Naive thymus-derived CD4-positive, alpha-beta T cell (primary cell): ENCODE results near the gene TMEM242. TPM values are rescaled to one million over a fixed set of nuclear protein-coding genes. Genes with fewer than 3 reads are reported as not detected.

ENCODE experiments used
- ATAC-seq: fragments of 150-1000 bp; cut with Tn5 transposase; 2 replicates; pipeline ENCODE4 v1.10.0; 2021; ENCODE audit warnings: mild to moderate bottlenecking, moderate library complexity
- CTCF ChIA-PET: fragments of 350-600 bp; sonication (Branson Sonifier 250); formaldehyde crosslinking; loops from one replicate; lab custom pipeline; 2021; ENCODE audit warnings: antibody characterized with exemption; lab: Charles Lee
- POLR2A ChIA-PET: fragments of 350-600 bp; sonication (Branson Sonifier 250); formaldehyde crosslinking; loops from one replicate; lab custom pipeline; 2021; ENCODE audit warnings: antibody characterized with exemption, inconsistent platforms; lab: Charles Lee
- DNase-seq, 9 donors: peaks; one replicate each; pipeline versions ENCODE4 v3.0.0 to v3.0.0-alpha.2; 2020 to 2022; ENCODE audit warnings: mixed read lengths in 1 of 9
- H3K27ac ChIP-seq: one replicate; pipeline ENCODE4 v1.7.0; 2013; ENCODE audit warnings: mild to moderate bottlenecking, low read depth, low read length, moderate library complexity
- H3K27me3 ChIP-seq, 2 donors: one replicate each; pipeline ENCODE4 v1.7.0; 2013; ENCODE audit warnings: low read length in 2 of 2, mild to moderate bottlenecking in 2 of 2, moderate library complexity in 2 of 2; ENCODE audit not compliant: control insufficient read depth in 2 of 2, insufficient read depth in 2 of 2
- H3K36me3 ChIP-seq, 3 experiments: 1 replicate in 2 of 3; 2 replicates in 1 of 3; pipeline ENCODE4 v1.7.0; 2013; ENCODE audit warnings: low read length in 3 of 3, mild to moderate bottlenecking in 3 of 3, moderate library complexity in 1 of 3; ENCODE audit not compliant: insufficient read depth in 3 of 3, control insufficient read depth in 2 of 3
- H3K4me1 ChIP-seq, 2 donors: one replicate each; pipeline ENCODE4 v1.7.0; 2013; ENCODE audit warnings: low read length in 2 of 2, mild to moderate bottlenecking in 2 of 2, moderate library complexity in 1 of 2; ENCODE audit not compliant: control insufficient read depth in 2 of 2, insufficient read depth in 2 of 2
- H3K4me3 ChIP-seq: 2 replicates; pipeline ENCODE4 v1.7.0; 2013; ENCODE audit warnings: mild to moderate bottlenecking, low read length
- H3K9me3 ChIP-seq, 3 experiments: 1 replicate in 2 of 3; 2 replicates in 1 of 3; pipeline ENCODE4 v1.7.0; 2013; ENCODE audit warnings: low read length in 3 of 3; ENCODE audit not compliant: control insufficient read depth in 2 of 3
- H3K27ac Mint-ChIP-seq, 9 donors: one replicate each; pipeline ENCODE4 v1.8.0; 2020 to 2022; ENCODE audit warnings: mixed read lengths in 9 of 9, mild to moderate bottlenecking in 8 of 9, moderate library complexity in 5 of 9, inconsistent platforms in 2 of 9
- H3K27me3 Mint-ChIP-seq, 5 donors: one replicate each; pipeline ENCODE4 v1.8.0; 2021 to 2022; ENCODE audit warnings: mixed read lengths in 5 of 5, mild to moderate bottlenecking in 1 of 5
- H3K36me3 Mint-ChIP-seq, 5 donors: one replicate each; pipeline ENCODE4 v1.8.0; 2020 to 2022; ENCODE audit warnings: mixed read lengths in 5 of 5, mild to moderate bottlenecking in 3 of 5, inconsistent platforms in 1 of 5
- H3K4me1 Mint-ChIP-seq, 7 donors: one replicate each; pipeline ENCODE4 v1.8.0; 2020 to 2022; ENCODE audit warnings: mixed read lengths in 7 of 7, mild to moderate bottlenecking in 3 of 7, inconsistent platforms in 1 of 7
- H3K4me3 Mint-ChIP-seq, 10 donors: one replicate each; pipeline ENCODE4 v1.8.0; 2020 to 2022; ENCODE audit warnings: mild to moderate bottlenecking in 10 of 10, mixed read lengths in 10 of 10, moderate library complexity in 6 of 10, inconsistent platforms in 2 of 10
- H3K9me3 Mint-ChIP-seq, 11 donors: one replicate each; pipeline ENCODE4 v1.8.0; 2020 to 2022; ENCODE audit warnings: mixed read lengths in 11 of 11, mild to moderate bottlenecking in 4 of 11, inconsistent platforms in 1 of 11, moderate library complexity in 1 of 11
- intact Hi-C, 2 donors: fragments of 100-400 bp; cut with micrococcal nuclease; formaldehyde crosslinking; loops; one replicate each; pipeline ENCODE4 v1.15.1; 2023
- polyA plus RNA-seq, 2 donors: library from polyadenylated mRNA; unstranded; fragments of 300-500 nt; fragmentation: Illumina TruSeq; gene quantifications; one replicate each; pipeline ENCODE4 v1.2.3, GENCODE V29; 2021
- total RNA-seq, 6 experiments: library from RNA in 5 of 6; stranded (reverse) in 5 of 6; gene quantifications; 1 replicate in 5 of 6; 2 replicates in 1 of 6; pipeline ENCODE4 v1.2.3 and lab custom pipeline; 2021 to 2026

The TMEM242 gene
- total and polyA plus RNA-seq, 7 experiments from 2014 or later, result 6.6 to 15.6 (median 12.8) TPM

- H3K9me3 ChIP-seq, result no peaks in the 10 kb centered on the region
- no peak overlapping the region for H3K27ac ChIP-seq
- DNase-seq (no peak), ATAC-seq (peak; percentile 15)
- no peak overlapping the region for H3K27ac Mint-ChIP-seq
- no peaks in the 10 kb centered on the region for H3K4me1 ChIP-seq
- intact Hi-C loops, result no loop called here
- H3K36me3 ChIP-seq, result no peaks in the 10 kb centered on the region
- CTCF ChIA-PET, result interaction anchor here (0.6 kb wide), 1 partner anchor 1918 kb away, joined by 3 read pairs; no protein-coding TSS in a partner anchor
- H3K27me3 ChIP-seq, result no peaks in the 10 kb centered on the region
- no peak overlapping the region for H3K4me3 Mint-ChIP-seq
- H3K36me3 Mint-ChIP-seq, result peaks cover 0 to 6% (median 0%) of the 10 kb centered on the region in 5 donors
- H3K4me3 ChIP-seq, result no peak overlapping the region
- peaks cover 0 to 5% (median 0%) of the 10 kb centered on the region in 5 donors for H3K27me3 Mint-ChIP-seq
- POLR2A ChIA-PET, result interaction anchor here (0.6 kb wide), 1 partner anchor 1335 kb away, joined by 3 read pairs; no protein-coding TSS in a partner anchor
- peaks cover 0 to 2% (median 0%) of the 10 kb centered on the region in 7 donors for H3K4me1 Mint-ChIP-seq
- peaks cover 0 to 11% (median 2%) of the 10 kb centered on the region in 11 donors for H3K9me3 Mint-ChIP-seq
Measured at GRCh38 chr6:157266274-157267101, 56.8 kb downstream of the TMEM242 start.

GRCh38 chr6:157265635-157266034, 57.7 kb downstream of the TMEM242 start:
- Histone ChIP-seq H3K27ac (no peak overlapping the region), H3K36me3 (no peaks in the 10 kb centered on the region), H3K27me3 (no peaks in the 10 kb centered on the region), H3K9me3 (no peaks in the 10 kb centered on the region), H3K4me3 (no peak overlapping the region), H3K4me1 (no peaks in the 10 kb centered on the region)
- no peak for ATAC-seq
- DNase-seq, result no peak
- Mint-ChIP-seq H3K36me3 (peaks cover 0 to 5% (median 0%) of the 10 kb centered on the region in 5 donors), H3K27ac (no peak overlapping the region), H3K9me3 (peaks cover 0 to 9% (median 2%) of the 10 kb centered on the region in 11 donors), H3K4me1 (peaks cover 0 to 2% (median 0%) of the 10 kb centered on the region in 7 donors), H3K4me3 (no peak overlapping the region), H3K27me3 (peaks cover 0 to 5% (median 0%) of the 10 kb centered on the region in 5 donors)
- ChIA-PET POLR2A (no interaction called here), CTCF (interaction anchor here (0.6 kb wide), 1 partner anchor 1917 kb away, joined by 3 read pairs; no protein-coding TSS in a partner anchor)
- intact Hi-C loops, result no loop called here

GRCh38 chr6:157265186-157265585, 58.1 kb downstream of the TMEM242 start:
- POLR2A ChIA-PET, result no interaction called here

GRCh38 chr6:157264701-157265100, 58.6 kb downstream of the TMEM242 start:
- ChIA-PET POLR2A (no interaction called here), CTCF (interaction anchor here (0.6 kb wide), 1 partner anchor 76 kb away, joined by 3 read pairs; no protein-coding TSS in a partner anchor)
- Mint-ChIP-seq H3K4me3 (no peak overlapping the region), H3K27me3 (peaks cover 0 to 6% (median 0%) of the 10 kb centered on the region in 5 donors), H3K36me3 (no peaks in the 10 kb centered on the region), H3K4me1 (peaks cover 0 to 5% (median 2%) of the 10 kb centered on the region in 7 donors), H3K27ac (no peak overlapping the region), H3K9me3 (peaks cover 0 to under 1% (median 0%) of the 10 kb centered on the region in 11 donors)
- Histone ChIP-seq H3K27ac (no peak overlapping the region), H3K27me3 (no peaks in the 10 kb centered on the region), H3K9me3 (no peaks in the 10 kb centered on the region), H3K4me3 (no peak overlapping the region), H3K36me3 (no peaks in the 10 kb centered on the region), H3K4me1 (peaks cover 0 to 7% of the 10 kb centered on the region in 2 donors)
- no peak for DNase-seq
- intact Hi-C loops, result no loop called here
- no peak for ATAC-seq

More at GRCh38 chr6:157265186-157265585, 58.1 kb downstream of the TMEM242 start:
- no peak for DNase-seq
- peaks cover 0 to 6% (median 0%) of the 10 kb centered on the region in 5 donors for H3K27me3 Mint-ChIP-seq
- no peak overlapping the region for H3K27ac ChIP-seq
- H3K4me1 ChIP-seq, result peaks cover 0 to 2% of the 10 kb centered on the region in 2 donors
- H3K9me3 Mint-ChIP-seq, result peaks cover 0 to 5% (median 0%) of the 10 kb centered on the region in 11 donors
- CTCF ChIA-PET, result no interaction called here
- H3K9me3 ChIP-seq, result no peaks in the 10 kb centered on the region
- H3K36me3 Mint-ChIP-seq, result peaks cover 0 to under 1% (median 0%) of the 10 kb centered on the region in 5 donors
- no peak overlapping the region for H3K27ac Mint-ChIP-seq
- no peak overlapping the region for H3K4me3 Mint-ChIP-seq
- H3K36me3 ChIP-seq, result no peaks in the 10 kb centered on the region
- intact Hi-C loops, result no loop called here
- ATAC-seq, result no peak
- peaks cover 0 to 2% (median 0%) of the 10 kb centered on the region in 7 donors for H3K4me1 Mint-ChIP-seq
- no peak overlapping the region for H3K4me3 ChIP-seq
- no peaks in the 10 kb centered on the region for H3K27me3 ChIP-seq

GRCh38 chr6:157263881-157264397, 59.4 kb downstream of the TMEM242 start:
- Mint-ChIP-seq H3K4me3 (no peak overlapping the region), H3K27me3 (peaks cover 0 to 6% (median 0%) of the 10 kb centered on the region in 5 donors), H3K9me3 (no peaks in the 10 kb centered on the region), H3K36me3 (no peaks in the 10 kb centered on the region), H3K4me1 (peaks cover 0 to 8% (median 7%) of the 10 kb centered on the region in 7 donors), H3K27ac (no peak overlapping the region)
- no peaks in the 10 kb centered on the region for H3K27me3 ChIP-seq
- no peaks in the 10 kb centered on the region for H3K36me3 ChIP-seq
- intact Hi-C loops, result no loop called here
- no peak overlapping the region for H3K27ac ChIP-seq
- no peak for ATAC-seq
- H3K9me3 ChIP-seq, result no peaks in the 10 kb centered on the region
- DNase-seq, result no peak
- peaks cover 0 to 13% of the 10 kb centered on the region in 2 donors for H3K4me1 ChIP-seq
- CTCF ChIA-PET, result interaction anchor here (0.6 kb wide), 1 partner anchor 76 kb away, joined by 3 read pairs; no protein-coding TSS in a partner anchor
- POLR2A ChIA-PET, result no interaction called here
- H3K4me3 ChIP-seq, result no peak overlapping the region

GRCh38 chr6:157263146-157263545, 60.2 kb downstream of the TMEM242 start:
- Histone ChIP-seq H3K27me3 (no peaks in the 10 kb centered on the region), H3K4me3 (no peak overlapping the region), H3K36me3 (no peaks in the 10 kb centered on the region), H3K4me1 (peaks cover 0 to 21% of the 10 kb centered on the region in 2 donors), H3K27ac (no peak overlapping the region), H3K9me3 (no peaks in the 10 kb centered on the region)
- Mint-ChIP-seq H3K9me3 (no peaks in the 10 kb centered on the region), H3K27ac (no peak overlapping the region), H3K27me3 (peaks cover 0 to 7% (median 0%) of the 10 kb centered on the region in 5 donors), H3K4me3 (no peak overlapping the region), H3K36me3 (no peaks in the 10 kb centered on the region), H3K4me1 (peaks cover 0 to 8% (median 7%) of the 10 kb centered on the region in 7 donors)
- POLR2A ChIA-PET, result interaction anchor here (0.8 kb wide), 1 partner anchor 12 kb away, joined by 3 read pairs; no protein-coding TSS in a partner anchor
- CTCF ChIA-PET, result interaction anchor here (0.5 kb wide), 1 partner anchor 294 kb away, joined by 3 read pairs; no protein-coding TSS in a partner anchor
- no peak for ATAC-seq
- DNase-seq, result no peak
- intact Hi-C loops, result no loop called here
